HG02885 (cell line): ENCODE data around the gene DDX10.
"Not testable (repeated sequence)": the region's sequence is repeated elsewhere in the genome, so short reads cannot be mapped to it uniquely, and the experiment has no call there.

ENCODE experiments used
- ATAC-seq: cut with Tn5 transposase; IDR thresholded peaks from one replicate; pipeline ENCODE4 v1.9.1; 2021; ENCODE audit warnings: mild to moderate bottlenecking; ENCODE audit not compliant: unreplicated experiment, poor library complexity

DDX10 gene

DNA sequence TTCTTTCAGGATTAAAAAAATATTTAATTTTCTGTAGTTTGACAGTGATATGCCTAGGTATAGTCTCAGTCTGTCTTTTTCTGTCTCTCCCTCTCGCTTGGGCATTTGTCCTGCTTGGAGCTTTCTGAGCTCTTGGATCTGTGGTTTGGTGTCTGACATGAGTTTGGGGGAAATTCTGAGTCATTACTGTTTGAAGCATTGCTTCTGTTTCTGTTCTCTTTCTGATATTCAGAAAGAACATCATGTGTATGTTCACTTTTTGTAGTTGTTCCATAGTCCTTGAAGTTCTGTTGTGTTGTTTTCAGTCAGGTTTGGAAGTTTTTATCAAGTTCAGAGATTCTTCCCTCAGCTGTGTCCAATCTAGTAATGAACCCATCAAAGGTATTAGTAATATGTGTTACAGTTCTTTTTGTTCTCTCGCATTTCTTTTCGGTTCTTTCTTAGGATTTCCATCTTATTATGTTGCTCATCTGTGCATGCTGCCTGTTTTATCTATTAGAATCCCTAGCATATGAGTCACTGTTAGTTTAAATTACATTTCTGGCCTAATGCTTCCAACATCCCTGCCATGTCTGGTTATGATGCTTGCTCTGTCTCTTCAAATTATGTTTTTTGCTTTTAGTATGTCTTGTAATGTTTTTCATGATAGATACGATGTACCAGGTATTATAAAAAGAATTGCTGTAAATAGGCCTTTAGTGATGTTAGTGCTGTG is 48.4 kb downstream of the DDX10 start:
- peak; percentile 84 for ATAC-seq

DNA sequence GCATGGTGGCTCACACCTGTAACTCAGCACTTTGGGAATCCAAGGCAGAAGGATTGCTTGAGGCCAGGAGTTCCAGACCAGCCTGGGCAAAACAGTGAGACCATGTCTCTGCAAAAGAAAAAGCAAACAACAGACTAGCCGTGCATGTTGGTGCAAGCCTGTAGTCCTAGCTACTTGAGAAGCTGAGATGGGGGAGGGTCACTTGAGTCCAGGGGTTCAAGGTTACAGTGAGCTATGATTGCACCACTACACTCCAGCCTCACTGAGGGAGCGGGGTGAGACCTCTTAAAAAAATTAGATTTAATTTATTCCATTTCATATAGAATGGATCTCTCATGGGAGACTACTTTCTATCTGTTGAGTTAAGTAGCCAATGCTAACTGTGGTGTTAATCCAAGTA is 50.4 kb downstream of the DDX10 start:
- ATAC-seq, result no peak

DNA sequence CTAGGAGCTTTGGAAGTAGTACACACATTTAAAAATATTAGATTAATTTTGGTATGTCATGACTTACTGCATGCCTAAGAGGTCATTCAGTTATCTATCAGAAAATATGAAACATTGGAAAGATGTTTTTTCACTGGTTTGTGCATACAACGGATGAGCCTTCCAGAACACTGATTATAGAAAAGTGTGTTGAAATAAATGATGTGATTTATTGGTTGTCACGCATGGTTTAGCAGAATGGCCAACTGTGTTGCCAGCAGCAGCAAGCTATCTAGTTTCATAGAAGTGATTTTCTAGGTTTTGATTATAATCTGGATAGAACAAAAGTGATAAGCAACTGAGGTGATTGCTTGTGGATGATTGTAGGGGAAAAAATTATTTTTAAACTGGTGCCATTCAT is 53.6 kb downstream of the DDX10 start:
- ATAC-seq, result no peak

DNA sequence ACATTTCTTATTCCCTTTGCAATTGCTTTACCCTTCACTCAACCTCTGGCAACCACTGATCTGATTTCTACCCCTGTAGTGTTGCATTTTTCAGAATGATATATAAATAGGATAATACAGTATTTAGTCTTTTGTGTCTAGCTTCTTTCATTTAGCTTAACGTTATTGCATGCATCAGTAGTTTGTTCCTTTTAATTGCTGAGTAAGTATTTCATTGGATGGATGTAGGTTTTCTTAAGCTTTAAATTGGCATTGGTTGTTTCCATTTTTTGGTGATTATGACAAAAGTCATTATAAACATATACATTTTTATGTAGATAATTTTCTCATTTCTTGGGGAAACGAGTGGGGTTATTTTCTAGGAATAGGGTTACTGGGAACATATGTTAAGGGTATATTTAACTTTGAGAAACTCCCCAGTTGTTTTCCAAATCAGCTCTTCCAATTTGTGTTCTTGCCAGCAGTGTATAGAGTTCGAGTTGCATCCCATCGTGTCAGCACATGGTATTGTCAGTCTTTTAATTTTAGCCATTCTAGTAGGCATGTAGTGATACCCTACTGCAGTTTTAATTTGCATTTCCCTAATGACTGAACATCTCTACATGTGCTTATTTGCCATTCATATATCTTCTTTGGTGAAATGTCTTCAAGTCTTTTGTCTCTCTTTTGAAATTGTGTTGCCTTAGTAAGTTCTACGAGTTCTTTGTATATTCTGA is 60.3 kb downstream of the DDX10 start:
- ATAC-seq, result no peak

DNA sequence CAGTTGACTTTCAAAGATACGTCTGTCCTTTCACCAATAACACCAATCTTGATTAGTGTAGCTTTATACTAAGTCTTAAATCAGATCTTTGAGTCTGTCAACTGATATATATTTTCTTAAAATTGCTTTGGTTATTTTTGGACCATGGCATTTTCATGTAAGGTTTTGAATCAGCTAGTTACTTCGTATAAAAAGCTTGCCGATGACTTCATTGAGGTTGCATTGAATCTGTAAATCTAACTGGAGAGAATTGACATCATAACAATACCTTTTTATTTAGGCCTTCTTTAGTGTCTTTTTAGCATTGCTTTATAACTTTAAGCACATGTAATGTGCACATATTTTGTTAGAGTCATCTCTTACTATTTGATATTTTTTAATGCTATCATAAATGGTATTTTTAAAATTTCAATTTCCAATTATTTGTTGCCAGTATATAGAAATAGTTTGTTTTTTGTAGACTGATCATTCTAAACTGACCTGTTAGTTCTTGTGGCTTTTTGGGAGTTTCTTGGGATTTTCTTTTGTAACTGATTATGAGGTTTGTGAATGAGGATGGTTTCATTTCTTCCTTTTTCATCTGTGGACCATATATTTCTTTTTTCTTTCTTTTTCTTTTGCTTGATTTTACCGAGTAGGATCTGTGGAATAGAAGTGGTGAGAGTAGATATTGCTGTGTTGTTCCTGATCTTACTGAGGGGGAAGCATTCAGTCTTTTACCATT is 61.4 kb downstream of the DDX10 start:
- no peak for ATAC-seq

DNA sequence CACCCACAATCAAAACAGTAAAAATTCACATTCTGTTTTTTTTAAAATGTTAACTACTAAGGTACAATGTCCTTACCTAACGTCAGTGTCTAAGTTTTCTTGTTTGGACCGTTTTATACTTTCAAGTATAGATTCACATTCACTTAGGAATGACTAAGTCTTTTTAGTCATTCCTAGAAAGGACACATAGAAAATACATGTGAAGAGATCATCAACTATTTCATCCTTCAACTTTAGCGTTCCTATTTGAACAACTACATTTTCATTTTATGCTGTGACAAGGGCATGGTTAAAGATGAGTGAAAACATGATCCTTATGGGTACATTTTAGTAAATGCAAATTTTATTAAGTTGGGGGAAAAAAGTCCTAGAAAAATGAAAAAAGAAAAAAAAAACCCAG is 62.8 kb downstream of the DDX10 start:
- ATAC-seq, result peak; percentile 52

DNA sequence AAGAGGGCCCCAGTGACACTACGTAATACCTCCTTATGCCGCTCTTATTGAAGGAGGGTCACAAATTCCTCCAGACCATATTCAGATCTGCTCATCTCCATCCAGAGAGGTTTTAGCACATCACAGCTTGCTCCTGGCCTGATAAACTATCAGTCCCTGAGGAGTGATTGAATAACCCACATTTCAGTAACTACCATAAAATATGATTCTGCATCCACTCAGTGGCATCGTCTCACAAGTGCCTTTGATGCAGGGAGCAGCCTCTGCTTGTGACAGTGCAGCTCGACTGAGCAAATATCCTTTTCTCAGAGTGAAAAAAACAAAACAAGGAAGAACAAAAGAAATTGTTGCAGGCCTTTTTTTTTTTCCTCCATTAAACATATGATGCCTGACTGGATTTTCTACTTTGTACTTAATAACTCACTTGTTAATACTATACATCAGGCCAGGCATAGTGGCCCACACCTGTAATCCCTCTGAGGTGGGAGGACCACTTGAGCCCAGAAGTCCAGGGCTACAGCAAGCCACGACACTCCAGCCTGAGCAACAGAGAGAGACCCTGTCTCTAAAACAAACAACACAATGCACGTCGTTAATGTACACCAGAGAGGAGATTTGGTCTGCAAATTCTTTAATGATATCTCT is 64.5 kb downstream of the DDX10 start:
- no peak for ATAC-seq

DNA sequence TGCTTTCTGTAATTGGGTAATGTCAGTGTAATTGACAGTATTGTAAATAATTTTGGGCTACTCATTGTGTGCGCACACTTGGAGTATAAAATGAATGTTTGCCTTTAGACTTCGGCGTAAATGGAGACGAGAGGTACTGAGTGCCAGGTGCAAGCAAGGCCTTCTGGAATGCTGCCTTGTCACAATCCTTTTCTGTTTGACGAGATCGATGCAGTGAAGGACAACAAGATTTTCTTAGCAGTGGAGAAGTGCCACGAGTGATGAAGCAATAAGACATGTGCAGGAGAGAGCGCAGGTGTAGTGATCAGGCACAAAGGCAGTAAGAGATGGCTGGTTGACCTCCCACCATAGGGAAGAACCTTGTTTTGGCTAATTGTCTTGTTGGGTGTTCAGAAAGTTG is 67.5 kb downstream of the DDX10 start:
- ATAC-seq, result no peak

DNA sequence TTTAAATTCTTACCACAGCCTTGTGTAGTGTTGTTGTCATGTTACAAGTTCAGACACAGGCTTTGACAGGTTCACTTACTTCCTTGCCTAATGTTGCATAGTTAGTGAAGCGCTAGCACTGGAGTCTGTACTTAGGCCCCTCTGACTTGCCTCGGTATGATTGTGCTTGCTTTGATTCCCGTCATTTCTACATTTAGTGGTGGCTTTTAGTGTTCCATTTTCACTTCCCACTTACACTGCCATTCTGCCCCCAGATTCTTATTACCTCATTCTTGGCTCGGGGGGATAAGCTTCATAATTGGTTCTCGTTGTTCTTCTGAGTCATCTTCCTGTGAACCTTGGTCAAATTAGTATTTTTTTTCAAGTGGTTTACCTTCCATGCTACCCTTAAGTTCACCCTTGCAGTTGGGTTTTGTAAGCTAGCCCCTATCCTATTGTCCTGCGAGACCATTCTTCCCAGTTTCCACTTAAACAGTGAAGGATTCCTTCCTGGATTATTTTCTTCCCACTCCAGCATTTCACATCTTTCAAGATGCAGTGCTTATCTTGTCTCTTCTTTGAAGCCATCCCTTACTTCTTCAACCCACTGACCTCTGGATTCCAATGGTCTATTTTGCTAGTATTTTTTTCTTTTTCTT is 68.7 kb downstream of the DDX10 start:
- peak; percentile 95 for ATAC-seq

DNA sequence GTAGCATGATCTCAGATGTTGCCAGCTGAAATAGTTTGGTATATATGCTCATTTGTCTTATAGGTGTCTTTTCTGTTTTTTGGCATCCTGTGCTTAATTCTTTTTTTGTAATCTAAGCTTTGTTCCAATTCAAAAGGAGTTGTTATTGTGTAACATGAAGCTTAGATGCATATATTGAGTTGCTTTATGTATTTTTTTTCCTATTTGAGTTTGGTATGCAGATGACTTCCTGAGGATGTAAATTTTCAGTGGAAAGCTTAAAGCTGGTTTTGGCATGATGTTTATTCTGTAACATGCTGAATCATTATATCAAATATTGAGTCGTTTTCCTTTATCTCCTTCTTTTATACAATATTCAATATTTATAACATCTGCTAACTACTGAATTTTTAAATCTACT is 69.4 kb downstream of the DDX10 start:
- ATAC-seq, result no peak

DNA sequence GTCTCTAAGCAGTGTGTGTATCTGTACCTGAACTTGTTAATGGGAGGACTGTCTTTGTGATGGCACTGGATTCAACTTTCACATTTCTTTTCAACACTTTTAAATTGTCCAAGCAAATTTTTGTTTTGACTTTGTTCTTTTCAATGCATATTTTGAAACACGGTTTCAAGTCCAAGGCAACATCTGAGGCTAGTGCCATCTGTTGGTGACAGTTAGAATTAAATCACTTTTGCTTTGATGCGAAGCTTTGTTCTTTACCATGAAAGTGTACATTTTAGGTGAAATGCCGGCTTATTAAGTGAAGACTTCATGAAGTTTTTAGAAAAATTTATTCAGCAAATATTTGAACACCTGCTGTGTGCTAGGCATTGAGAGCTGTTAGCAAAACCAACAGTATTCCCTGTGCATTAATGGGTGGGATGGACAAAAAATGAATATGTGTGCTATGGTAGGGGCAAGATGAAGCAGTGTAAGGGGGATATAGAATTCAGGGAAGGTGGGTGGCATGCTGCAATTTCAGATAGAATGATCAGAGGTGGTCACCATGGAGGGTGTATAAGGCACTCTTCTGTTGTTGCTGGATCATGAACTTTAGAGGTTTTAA is 70.2 kb downstream of the DDX10 start:
- ATAC-seq, result no peak

DNA sequence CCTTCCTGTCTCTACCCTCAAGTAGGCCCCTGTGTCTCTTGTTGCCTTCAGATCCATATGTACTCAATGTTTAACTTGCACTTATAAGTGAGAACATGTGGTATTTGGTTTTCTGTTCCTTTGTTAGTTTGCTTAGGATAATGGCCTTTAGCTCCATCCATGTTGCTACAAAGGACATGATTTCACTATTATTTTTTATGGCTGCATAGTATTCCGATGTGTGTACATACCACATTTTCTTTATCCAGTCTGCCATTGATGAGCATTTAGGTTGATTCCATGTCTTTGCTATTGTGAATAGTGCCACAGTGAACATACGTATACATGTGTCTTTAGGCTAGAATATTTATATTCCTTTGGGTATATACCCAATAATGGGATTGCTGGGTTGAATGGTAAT is 75.3 kb downstream of the DDX10 start:
- not testable (repeated sequence) for ATAC-seq

DNA sequence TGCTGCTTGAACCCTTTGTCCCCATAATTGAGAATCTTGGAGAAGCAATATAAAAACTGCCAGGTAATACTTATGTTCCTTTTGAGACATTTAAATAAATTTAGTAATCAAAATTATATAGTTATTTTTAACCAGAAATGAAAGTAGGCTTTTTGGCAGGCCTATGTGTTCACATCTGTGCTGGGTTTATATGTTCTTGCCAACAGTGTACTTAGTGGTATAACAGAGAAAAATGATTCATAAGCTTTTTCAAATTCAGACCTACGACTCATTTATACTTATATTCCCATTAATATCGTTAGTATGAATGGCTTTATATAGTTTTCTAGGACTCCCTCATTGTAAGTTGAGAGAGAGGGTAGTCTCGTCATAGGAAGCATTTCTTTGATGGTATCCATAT is 79.0 kb downstream of the DDX10 start:
- no peak for ATAC-seq

DNA sequence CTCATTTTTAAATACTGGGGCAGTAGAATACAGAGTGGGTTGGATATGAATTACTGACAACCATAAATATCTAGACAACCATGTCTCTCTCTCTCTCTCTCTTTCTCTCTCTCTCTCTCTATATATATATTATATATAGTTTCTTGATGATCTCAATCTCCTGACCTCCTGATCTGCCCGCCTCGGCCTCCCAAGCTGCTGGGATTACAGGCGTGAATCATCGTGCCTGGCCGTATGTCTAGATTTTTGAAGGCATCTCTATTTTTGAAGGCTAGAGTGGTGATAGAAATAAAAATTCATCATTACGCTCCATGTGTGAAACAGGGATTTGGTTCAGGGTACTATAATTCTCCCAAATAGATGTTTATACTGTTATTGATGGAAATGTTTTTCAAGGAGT is 84.1 kb downstream of the DDX10 start:
- no peak for ATAC-seq

DNA sequence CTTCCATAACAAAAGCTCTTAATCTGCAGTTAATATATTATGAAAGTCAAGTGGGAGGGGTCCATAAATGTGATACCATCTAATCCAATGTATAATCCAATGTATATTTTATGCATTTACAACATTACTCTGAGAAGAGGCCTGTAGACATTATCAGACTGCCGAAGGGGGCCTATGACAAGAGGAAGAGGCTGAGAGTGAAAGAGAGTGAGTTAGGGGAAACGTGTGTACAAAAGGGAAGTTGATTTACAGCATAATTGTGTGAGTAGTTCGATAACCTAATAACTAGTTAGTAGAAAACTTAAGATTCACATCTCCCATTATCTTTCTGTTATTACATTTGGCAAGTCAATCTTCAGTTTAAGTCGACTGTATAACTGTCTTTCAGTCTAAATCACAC is 86.6 kb downstream of the DDX10 start:
- peak; percentile 39 for ATAC-seq

DNA sequence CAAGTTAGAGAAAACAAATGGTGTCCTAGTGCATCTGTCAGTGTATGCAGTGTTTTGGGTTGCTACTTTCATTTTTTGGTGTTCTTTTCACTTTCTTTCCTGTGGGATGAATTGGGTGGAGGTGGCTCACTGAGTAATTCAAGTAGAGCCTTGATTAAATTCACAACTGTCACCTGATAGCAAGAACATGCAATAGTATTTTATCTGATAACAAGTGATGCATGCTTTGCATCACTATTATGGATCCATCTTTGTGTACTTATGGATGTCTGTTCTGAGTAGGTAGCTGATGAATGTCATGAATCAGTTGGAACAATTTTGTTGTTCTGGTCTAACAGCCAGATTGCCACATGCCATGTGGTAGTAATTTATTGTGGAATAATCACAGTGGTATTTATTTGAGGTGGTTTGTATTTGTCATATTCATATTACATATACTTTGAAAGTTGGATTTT is 87.5 kb downstream of the DDX10 start:
- ATAC-seq, result peak; percentile 43

DNA sequence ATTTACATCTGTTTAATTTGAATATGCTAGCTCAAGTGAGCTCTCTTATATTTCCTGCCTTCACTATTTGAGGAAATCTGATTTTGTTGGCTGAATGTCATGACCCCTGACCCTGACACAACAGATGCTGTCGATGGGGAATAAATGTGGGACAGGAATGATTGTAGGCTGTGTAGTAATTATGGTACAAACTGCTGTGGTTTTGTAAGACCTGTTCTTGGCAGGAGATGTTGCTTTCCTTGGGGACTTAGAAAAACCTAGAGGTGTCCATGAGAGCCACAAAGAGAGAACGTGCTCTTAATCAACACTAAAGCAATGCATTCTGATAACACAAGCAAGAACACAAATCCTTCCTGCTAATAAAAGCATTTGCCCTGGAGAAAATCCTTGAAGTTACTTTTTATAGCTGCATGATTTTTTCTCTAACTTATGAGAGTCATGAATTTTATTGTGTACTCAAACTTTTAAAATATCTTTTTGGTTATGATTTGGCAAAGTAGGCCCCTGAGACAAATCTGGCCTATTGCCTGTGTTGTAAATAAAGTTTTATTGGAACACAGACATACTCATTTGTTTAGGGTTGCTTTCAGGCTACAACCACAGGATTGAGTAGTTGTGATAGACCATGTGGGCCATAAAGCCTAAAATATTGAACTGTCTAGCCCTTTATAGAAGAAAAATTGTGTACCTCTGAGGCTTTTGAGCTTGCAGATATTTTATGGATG is 90.2 kb downstream of the DDX10 start:
- ATAC-seq, result peak; percentile 44

DNA sequence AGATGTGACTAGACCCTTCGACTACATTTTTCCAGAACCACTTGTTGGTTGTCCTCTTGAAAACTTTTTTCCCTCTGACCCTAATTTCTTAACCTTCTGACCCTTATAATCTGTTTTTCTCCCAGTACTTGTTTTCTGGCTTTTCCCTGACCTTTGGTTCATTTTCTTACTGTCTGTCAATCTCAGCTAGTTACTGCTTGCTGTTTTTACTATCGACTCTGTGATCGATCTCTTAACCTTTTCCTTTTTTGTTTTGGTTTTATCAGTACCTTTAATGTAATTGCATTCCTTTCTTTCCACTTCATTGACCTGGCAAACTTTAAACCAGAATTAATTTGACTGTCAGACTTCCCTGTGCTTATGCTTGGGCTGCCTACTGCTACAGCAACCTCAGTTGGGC is 92.8 kb downstream of the DDX10 start:
- no peak for ATAC-seq

DNA sequence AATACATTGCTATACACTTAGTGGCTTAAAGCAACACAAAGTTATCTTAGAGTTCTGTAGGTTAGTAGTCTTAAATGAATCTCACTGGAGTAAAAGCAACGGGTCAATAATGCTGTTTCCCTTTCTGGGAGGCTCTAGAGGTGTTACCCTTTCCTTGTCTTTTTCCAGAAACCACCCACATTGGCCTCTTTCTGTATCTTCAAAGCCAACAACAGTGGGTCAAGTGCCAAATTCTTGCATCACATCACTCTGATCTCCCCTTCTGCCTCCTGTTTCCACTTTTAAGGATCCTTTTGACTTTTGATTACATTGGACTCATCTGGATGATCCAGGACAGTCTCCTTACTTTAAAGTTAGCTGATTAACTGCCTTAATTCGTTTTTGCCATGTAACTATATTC is 93.6 kb downstream of the DDX10 start:
- no peak for ATAC-seq
